Measurements from ENCODE around the gene ATP6V1G2.
"Not testable (repeated sequence)": the region's sequence is repeated elsewhere in the genome, so short reads cannot be mapped to it uniquely, and the experiment has no call there.

The ATP6V1G2 gene

GRCh38 chr6:31525932-31526591, 20.3 kb downstream of the ATP6V1G2 start:
- peak; percentile 43 for DNase-seq

DNA sequence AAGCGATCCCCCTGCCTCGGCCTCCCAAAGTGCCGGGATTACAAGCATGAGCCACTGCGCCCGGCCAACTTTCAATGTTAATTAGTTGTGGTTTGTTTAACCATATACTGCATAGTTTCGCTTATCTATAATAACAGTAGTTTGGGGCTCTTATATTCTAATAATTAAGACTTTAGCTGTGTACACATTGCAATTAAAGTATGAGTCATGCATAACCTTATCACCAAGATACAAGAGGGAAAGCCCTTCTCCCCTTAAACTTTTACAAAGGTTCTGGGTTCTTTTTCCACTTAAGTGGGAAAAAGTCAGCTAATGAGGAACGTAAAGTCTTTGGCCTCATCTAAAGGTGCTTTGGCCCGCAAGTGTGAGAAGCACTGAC, 20.9 kb downstream of the ATP6V1G2 start:
- DNase-seq = no peak

GRCh38 chr6:31521835-31522234, 24.6 kb downstream of the ATP6V1G2 start:
- DNase-seq = no peak

DNA sequence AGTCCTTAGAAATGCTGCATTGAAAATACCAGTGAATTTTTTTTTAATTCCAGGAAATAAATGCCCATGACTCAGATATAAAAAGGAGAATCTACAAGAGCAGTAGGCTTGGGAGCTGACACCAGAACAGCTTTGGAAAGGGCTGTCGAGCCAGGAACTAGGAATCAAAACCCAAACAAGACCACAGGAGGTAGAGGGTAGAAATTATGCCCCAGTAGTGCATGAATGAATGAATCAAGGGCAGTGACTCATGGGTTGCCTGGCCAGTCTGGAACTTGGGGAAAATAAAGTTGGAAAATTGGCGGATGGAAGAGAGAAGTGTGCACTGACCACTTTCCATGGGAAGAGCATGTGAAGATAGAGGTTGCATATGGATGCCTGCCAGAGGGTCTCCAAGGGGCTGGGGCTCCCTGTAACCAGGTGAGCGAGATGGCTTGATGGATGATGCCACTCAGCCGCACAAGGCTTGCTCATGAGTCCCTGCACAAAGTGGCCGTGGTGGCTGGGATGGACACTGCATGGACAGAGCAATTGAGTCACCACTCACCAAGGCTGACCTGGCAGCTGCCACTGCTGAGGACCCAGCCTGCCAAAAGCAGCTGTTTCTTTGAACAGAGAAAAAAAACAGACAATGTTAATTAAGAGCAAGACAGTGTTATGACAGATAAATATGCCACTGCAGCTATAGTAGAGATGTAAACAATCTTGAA, 32.8 kb downstream of the ATP6V1G2 start:
- no peak for DNase-seq

DNA sequence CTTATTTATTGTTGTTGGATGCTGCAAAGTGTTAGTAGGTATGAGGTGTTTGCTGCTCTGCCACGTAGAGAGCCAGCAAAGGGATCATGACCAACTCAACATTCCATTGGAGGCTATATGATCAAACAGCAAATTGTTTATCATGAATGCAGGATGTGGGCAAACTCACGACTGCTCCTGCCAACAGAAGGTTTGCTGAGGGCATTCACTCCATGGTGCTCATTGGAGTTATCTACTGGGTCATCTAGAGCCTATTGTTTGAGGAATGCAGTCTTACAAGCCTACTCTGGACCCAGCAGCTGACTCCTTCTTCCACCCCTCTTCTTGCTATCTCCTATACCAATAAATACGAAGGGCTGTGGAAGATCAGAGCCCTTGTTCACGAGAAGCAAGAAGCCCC, 36.4 kb downstream of the ATP6V1G2 start:
- DNase-seq = no peak

GRCh38 chr6:31509036-31509435, 37.4 kb downstream of the ATP6V1G2 start:
- not testable (repeated sequence) for DNase-seq

DNA sequence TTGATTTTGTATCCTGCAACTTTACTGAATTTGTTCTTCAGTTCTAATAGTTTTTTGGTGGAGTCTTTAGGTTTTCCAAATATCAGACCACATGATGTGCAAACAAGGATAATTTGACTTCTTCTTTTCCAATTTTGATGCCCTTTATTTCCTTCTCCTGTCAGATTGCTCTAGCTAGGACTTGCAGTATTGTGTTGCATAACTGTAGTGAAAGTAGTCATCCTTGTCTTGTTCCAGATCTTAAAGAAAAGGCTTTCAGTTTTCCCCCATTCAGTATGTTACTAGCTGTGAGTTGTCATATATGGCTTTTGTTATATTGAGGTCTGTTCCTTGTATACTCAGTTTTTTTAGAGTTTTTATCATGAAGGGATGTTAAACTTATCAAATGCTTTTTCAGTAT, 43.8 kb downstream of the ATP6V1G2 start:
- no peak for DNase-seq

GRCh38 chr6:31499648-31500047, 46.8 kb downstream of the ATP6V1G2 start:
- DNase-seq = not testable (repeated sequence)

DNA sequence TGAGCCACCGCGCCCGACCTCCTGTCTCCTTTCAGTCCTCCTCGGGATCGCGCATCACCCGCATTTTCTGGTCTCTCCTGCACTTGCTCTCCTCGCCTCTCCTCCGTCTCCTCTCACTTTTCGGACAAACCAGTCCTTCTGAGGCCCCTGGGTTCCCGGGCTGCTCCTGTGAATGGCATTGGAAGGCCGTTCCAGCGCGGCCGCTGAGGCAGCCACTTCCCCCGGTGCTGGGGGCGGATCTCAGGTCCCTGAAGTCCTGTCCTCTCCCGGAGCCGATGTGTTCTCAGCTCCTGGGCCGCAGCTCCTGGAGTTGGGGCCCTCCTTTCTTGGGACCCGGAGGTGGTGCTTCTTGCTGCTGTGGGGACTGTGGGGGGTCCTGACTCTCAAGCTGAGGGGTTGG, 47.7 kb downstream of the ATP6V1G2 start:
- no peak for DNase-seq

DNA sequence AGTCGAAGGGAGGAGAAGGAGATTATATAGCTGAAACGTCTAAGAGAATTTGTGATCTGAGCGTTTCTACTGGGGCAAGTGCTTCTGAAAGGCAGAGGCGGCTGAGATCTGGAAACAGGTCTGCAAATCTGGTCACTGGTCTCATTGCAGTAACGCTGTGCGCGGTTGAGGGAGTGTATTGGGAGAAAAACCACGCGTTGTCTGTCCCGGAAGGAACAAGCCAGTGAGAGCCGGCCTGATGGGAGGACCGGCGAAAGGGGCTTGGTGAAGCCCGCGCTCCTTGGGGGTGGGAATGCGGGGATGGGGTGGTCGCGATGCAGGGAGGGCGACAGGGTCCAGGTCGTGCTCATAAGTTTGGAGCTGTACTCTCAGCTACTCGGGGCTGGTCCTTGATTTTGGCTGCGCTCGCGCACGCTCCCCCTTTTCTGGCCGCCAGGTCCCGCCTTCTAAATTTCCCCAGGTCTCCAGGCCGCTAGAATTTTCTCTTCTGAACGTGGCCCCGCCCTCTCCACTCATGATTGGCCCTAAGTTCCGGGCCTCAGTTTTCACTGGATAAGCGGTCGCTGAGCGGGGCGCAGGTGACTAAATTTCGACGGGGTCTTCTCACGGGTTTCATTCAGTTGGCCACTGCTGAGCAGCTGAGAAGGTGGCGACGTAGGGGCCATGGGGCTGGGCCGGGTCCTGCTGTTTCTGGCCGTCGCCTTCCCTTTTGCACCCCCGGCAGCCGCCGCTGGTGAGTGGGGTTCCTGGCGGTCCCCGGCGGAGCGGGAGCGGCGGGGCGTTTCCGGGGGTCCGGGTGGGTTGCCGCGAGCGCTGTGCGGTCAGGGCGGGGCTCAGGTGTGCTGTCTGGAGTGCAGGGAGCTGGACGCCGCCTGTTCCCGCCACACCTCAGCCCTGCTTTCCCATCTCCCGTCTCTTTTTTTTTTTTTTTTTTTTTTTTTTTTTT, 48.6 kb downstream of the ATP6V1G2 start, which contains the start of gene MICB:
MICB (plus strand) TSS at position 615 of the 946 bp plus-strand sequence; CDS start at position 664, 49 bp downstream.
- DNase-seq = peak; percentile 65

GRCh38 chr6:31496826-31497225, 49.6 kb downstream of the ATP6V1G2 start:
- DNase-seq = not testable (repeated sequence)

- peak; percentile 67 for DNase-seq
Observed at GRCh38 chr6:31495580-31495979, 50.8 kb downstream of the ATP6V1G2 start.

All from fibroblast of skin of right quadriceps (primary cell).